Measurements from ENCODE around the gene ASF1B.

Gene ASF1B

DNA sequence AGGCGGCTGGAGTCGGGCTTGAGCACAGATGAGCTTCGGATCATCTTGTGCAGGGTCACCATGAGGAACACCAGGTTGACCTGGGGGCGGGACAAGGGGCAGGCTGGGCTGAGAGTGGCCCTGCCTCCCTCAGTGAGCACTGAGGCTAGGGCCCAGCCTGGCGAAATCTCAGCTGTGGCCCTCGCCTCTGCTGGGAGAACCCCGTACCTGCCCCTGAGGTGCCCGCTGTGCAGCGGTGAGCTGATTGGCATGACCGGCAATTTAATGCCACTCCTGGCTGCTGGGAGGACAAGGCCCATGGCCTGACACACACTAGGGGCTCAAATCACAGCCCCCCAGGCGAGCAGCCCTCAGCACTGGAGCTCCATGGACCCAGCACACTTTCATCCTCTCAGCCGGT lies 19.7 kb upstream of the ASF1B start:
- Histone ChIP-seq H3K9ac (ENCODE audit: low read length) (no peak overlapping the region), H3K4me2 (ENCODE audit: low read depth, low read length, poor library complexity, severe bottlenecking) (no peak overlapping the region), H2AFZ (ENCODE audit: low read depth, low read length, severe bottlenecking) (no peak overlapping the region), H3K4me3 (ENCODE audit: insufficient read depth, low read length, poor library complexity, severe bottlenecking) (no peak overlapping the region), H3K36me3 (ENCODE audit: low read length) (no peaks in the 10 kb centered on the region), H3K27ac (ENCODE audit: low read depth, low read length) (no peak overlapping the region), H3K9me3 (ENCODE audit: insufficient read depth, low read length) (no peaks in the 10 kb centered on the region), H3K27me3 (ENCODE audit: low read length) (no peaks in the 10 kb centered on the region), H3K79me2 (ENCODE audit: insufficient read depth, low read length) (no peaks in the 10 kb centered on the region), H4K20me1 (ENCODE audit: low read depth, low read length) (no peaks in the 10 kb centered on the region), H3F3A (ENCODE audit: insufficient read depth) (no peaks in the 10 kb centered on the region), H3K9me2 (replicated peaks; ENCODE audit: insufficient read depth, low read length) (no peaks in the 10 kb centered on the region)
- no peak for TF ChIP-seq EZH2phosphoT487 (conservative IDR thresholded peaks at IDR 0.05; ENCODE audit: low read length)
- TF ChIP-seq, protein P1, sequence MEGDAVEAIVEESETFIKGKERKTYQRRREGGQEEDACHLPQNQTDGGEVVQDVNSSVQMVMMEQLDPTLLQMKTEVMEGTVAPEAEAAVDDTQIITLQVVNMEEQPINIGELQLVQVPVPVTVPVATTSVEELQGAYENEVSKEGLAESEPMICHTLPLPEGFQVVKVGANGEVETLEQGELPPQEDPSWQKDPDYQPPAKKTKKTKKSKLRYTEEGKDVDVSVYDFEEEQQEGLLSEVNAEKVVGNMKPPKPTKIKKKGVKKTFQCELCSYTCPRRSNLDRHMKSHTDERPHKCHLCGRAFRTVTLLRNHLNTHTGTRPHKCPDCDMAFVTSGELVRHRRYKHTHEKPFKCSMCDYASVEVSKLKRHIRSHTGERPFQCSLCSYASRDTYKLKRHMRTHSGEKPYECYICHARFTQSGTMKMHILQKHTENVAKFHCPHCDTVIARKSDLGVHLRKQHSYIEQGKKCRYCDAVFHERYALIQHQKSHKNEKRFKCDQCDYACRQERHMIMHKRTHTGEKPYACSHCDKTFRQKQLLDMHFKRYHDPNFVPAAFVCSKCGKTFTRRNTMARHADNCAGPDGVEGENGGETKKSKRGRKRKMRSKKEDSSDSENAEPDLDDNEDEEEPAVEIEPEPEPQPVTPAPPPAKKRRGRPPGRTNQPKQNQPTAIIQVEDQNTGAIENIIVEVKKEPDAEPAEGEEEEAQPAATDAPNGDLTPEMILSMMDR (IDR thresholded peaks at IDR 0.05; ENCODE audit: insufficient read depth, low read length, poor library complexity, severe bottlenecking): no peak

DNA sequence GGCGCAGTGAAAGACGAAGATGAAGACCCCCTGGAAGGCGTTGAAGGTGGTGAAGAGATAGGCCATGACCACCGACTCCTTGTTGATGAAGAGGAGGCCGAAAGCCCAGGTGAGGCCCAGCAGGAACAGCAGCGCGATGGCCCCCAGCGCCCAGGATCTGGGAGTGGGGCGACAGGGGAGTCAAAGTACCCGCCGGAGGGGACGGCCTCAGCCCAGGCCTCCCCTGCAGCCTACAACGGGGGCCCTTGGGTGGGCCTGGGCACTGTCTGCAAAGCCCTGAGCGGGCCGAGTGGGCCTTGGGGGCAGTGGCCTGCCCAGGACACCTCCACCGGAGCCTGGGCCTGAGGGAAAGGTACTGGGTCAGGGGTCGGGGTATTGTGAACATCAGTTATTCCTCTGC lies 19.0 kb upstream of the ASF1B start:
- Histone ChIP-seq H4K20me1 (ENCODE audit: low read depth, low read length) (no peaks in the 10 kb centered on the region), H3K9me3 (ENCODE audit: insufficient read depth, low read length) (no peaks in the 10 kb centered on the region), H3K4me3 (ENCODE audit: insufficient read depth, low read length, poor library complexity, severe bottlenecking) (no peak overlapping the region), H3K9me2 (replicated peaks; ENCODE audit: insufficient read depth, low read length) (no peaks in the 10 kb centered on the region), H3K36me3 (ENCODE audit: low read length) (no peaks in the 10 kb centered on the region), H2AFZ (ENCODE audit: low read depth, low read length, severe bottlenecking) (no peak overlapping the region), H3F3A (ENCODE audit: insufficient read depth) (no peaks in the 10 kb centered on the region), H3K27ac (ENCODE audit: low read depth, low read length) (no peak overlapping the region), H3K4me2 (ENCODE audit: low read depth, low read length, poor library complexity, severe bottlenecking) (no peak overlapping the region), H3K9ac (ENCODE audit: low read length) (no peak overlapping the region), H3K27me3 (ENCODE audit: low read length) (no peaks in the 10 kb centered on the region), H3K79me2 (ENCODE audit: insufficient read depth, low read length) (no peaks in the 10 kb centered on the region)
- TF ChIP-seq, protein P1 (IDR thresholded peaks at IDR 0.05; ENCODE audit: insufficient read depth, low read length, poor library complexity, severe bottlenecking): no peak
- TF ChIP-seq EZH2phosphoT487 (conservative IDR thresholded peaks at IDR 0.05; ENCODE audit: low read length): no peak

DNA sequence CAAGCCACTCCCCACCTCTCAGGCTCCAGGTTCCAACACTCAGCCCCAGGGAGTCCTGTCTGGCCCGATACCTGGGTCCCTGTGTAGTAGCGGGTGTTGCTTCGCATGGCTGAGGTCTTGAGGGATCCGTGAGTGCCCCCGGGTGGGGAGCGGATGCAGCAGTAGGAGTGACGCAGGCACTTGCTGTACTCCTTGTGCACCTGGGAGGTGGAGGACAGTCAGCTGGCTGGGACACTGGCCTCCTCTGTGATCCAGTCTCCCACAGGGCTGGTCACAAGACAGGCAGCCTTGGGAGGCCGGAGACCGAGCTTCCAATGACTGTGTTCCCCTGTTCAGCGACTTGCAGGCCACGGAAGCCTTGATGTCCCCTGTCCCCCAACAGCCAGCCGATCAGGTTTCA lies 16.3 kb upstream of the ASF1B start:
- TF ChIP-seq, protein P1 (IDR thresholded peaks at IDR 0.05; ENCODE audit: insufficient read depth, low read length, poor library complexity, severe bottlenecking): no peak
- no peak for TF ChIP-seq EZH2phosphoT487 (conservative IDR thresholded peaks at IDR 0.05; ENCODE audit: low read length)
- no peak overlapping the region for H3K27ac ChIP-seq (ENCODE audit: low read depth, low read length)
- H3K79me2 ChIP-seq (ENCODE audit: insufficient read depth, low read length): no peaks in the 10 kb centered on the region
- H3K36me3 ChIP-seq (ENCODE audit: low read length): no peaks in the 10 kb centered on the region
- H3K9me2 ChIP-seq (replicated peaks; ENCODE audit: insufficient read depth, low read length): no peaks in the 10 kb centered on the region
- no peak overlapping the region for H2AFZ ChIP-seq (ENCODE audit: low read depth, low read length, severe bottlenecking)
- no peaks in the 10 kb centered on the region for H3K27me3 ChIP-seq (ENCODE audit: low read length)
- H3K9ac ChIP-seq (ENCODE audit: low read length): no peak overlapping the region
- no peaks in the 10 kb centered on the region for H3F3A ChIP-seq (ENCODE audit: insufficient read depth)
- no peaks in the 10 kb centered on the region for H4K20me1 ChIP-seq (ENCODE audit: low read depth, low read length)
- H3K4me2 ChIP-seq (ENCODE audit: low read depth, low read length, poor library complexity, severe bottlenecking): no peak overlapping the region
- no peaks in the 10 kb centered on the region for H3K9me3 ChIP-seq (ENCODE audit: insufficient read depth, low read length)
- no peak overlapping the region for H3K4me3 ChIP-seq (ENCODE audit: insufficient read depth, low read length, poor library complexity, severe bottlenecking)
